HS-5 (cell line): Measurements from ENCODE around the gene TFR2.

Experiments used
- DNase-seq: peaks from one replicate; pipeline ENCODE4 v3.0.0-alpha.2; 2012; ENCODE audit warnings: low read depth

Gene TFR2

DNA sequence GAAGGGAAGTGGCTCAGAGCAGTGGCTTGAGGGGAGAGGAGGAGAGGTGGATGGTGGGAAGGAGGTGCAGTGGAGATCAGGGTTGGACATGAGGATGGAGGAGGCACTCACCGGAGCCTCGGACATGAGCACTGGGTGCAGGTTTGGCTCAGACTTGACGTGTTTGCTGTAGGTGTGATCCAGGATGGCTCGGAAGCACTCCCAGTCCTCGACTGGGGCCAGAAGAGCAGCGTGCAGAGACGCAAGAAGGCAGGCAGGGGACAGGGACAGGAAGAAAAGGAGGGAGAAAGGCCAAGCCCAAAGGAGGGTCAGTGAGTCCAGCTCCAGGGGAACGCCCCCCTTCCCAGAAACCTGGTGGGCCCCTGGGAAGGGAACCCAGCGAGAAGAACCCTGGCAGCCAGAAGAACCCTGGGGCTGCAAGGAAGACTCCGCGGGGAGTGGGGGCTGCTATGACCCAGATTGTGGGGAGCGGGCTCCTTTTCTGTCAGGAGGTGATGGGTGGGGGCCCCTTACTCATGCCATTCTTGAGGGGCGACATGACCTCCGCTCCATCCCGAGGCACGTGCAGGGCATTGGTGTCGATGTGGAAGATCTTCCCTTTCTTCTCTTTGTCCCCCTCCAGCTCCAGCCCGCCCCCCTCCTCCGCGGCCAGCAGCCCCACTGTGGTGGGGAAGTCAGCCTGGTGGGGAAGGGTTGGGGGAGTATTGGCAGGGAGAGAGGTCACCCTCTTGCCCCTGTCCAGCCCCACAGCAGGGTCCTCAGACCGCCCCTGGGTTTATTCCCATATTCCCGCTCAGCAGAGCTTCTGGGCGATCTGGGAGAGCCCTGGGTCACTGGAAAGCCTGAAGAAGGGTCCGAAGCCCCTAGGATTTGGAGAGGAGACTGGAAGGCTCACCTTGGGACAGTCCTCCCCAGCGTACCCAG is 13.8 kb upstream of the TFR2 start:
- DNase-seq: no peak

DNA sequence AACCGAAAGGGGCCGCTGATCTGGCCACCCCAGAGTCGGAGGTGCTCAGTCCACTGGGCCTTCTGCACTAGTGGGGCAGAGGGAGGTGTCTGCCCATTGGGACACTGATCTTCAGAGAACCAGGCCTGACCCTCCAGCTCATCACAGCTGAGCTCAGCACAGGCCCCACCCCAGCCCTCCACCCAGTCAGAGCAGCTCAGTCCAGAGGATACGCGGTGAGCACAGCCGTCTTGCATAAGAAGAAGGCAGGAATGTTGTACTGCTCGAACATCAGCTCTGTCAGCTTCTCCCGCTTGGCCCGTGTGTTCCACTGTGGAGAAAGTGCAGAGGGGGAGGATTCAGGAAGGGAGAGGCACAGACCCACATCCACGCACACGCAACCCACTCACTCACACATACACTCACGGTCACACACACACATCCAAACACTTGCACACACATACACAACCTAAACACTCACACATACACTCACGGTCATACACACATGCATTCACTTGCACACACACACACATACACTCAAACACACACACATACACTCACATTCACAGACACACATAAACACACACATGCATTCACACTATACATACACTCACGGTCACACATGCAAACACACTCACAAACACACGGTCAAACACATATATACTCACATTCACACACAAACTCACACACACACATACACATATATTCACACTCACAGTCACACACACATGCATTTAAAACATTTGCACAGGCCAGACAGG is 8.6 kb upstream of the TFR2 start:
- no peak for DNase-seq

DNA sequence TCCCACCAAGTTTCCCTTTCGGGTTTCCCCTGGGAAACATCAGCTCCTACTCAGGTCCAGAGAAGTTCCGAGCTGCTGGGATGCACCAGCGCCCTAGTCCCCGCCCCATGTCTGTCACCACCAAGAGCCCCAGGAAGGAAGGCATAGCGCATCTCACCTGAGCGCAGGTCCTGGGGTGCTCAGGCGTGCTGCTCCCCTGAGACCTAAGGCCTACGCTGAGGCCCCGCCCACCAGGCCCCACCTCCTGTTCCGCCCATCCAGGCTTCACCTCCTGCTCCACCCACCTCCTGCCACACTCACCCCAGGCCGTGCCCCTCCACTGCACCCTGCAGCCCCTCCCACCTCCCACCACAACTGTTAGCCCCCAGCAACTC is 1.2 kb upstream of the TFR2 start:
- DNase-seq: no peak

DNA sequence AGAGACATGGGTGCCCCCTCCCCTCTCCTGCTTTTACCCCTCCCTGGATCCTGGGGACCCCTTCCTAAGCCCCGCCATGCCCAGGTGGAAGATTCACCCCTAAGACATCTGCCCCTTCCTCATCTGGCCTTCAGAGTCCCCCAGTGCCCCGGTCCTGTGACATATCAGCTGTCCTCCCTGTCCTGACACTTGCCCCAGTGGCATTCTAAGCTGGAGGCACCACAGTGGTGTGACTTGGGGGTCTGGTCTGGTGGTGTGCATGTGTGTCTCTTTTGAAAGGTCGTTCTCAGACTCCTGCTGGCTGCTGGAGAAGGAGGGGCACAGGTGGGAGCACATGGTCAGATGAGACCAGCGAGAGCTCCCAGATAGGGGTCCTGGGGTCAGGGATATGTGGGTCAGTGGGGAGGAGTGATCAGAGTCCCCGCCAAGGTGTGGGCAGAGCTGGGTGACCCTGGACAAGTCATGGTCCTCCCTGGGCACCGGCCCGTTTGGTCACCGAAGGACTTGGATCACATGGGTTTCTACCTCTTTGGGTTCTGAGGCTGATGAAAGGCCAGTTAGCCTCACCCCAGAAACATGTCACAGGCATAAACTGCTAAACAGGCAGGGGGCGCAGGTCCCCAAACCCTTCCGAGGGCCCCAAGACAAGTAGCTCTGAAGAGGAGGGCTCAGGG is 645 bp upstream of the TFR2 start:
- DNase-seq: no peak

DNA sequence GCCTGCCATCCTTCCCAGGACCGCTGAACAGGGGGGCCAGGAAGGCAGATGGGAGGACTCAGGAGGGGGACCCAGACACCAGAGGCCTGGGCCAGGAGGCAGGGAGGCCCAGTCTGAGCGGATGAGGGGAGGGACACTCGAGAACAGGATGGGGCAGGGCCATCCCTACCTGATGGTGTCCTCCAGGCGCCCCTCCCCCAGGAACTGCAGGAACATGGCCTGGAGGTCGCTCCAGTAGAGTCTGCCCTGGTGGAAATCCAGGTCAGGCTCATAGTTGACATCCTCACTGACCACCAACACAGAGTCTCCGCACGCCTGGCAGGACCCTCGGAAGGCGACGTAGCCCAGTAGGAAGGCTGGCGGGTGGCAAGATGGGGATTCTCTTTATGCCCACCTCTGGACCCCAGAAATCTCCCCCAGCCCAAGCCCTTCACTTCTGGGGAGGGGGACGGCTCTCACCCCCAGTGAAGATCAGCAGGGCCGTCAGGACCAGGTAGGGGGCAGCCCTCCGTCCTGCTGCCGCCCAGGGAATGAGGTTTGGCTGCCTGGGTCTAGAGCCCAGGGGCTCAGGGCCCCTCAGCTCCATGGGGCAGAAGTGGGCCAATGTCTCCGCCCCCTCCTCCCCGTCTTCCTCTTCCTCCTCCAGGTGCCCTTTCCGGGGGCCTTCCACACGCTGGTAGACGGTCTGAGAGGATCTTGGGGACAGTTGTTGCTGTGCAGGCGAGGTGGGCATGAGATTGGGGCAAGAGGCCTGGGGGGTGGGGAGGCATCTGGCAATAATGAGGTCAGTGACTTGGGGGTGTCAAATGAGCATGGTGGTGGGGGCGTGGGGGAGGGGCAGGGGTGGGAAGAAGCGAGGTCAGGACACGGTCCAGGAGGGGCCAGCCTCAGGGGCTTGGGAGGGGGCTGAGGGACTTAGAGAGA is 573 bp downstream of the TFR2 start:
- no peak for DNase-seq

DNA sequence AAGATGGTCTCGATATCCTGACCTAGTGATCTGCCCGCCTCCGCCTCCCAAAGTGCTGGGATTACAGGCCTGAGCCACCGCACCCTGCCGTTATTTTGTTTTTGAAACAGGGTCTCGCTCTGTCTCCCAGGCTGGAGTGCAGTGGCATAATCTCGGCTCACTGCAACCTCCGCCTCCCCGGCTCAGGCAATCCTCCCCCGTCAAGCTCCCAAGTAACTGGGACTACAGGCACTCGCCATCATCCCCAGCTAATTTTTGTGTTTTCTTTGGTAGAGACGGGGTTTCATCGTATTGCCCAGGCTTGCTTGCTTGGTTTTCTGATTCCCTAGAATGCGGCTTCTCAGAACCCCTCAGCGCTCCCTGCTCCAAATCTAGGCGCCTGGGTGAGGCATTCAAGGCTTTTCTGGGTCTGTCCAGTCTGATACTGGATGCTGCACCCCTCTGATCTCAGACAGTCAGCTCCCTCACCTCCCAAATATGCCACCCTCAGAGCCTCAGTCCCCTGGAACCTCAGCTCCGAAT is 1.3 kb downstream of the TFR2 start:
- no peak for DNase-seq

DNA sequence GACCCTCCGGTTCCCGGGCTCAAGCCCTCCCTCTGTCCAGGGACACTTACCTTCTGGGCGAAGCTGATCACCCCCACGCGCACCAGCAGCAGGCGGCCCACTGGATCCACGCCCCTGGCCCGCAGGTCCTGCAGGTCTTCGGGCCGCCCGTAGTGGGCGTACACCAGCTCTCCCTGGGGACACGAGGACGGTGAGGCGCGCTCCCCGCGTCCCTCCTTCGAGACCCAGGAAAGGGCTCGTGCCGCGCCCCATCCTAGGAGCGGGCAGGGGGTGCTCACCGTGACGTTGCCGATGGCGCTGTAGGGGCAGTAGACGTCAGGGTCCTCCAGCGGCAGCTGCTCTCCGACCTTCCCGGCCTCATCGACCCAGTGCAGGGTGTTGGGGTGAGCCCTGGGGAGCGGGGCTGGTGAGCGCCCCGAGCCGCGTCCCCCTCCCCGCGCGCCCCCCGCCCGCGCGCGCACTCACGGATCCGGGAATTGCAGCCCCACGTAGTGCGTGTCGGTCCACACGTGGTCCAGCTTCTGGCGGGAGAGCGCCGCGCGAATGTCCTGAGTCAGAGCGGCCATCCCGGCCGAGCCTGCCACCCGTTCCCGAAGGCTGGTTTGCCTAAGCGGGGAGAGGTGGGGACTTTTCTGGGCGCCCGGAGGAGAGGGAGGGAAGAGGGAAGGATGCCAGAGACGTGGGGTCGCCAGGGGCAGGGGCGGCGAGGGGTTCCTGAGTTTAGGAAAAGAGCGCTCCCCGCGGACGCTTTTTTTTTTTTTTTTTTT is 8.2 kb downstream of the TFR2 start:
- DNase-seq: no peak

DNA sequence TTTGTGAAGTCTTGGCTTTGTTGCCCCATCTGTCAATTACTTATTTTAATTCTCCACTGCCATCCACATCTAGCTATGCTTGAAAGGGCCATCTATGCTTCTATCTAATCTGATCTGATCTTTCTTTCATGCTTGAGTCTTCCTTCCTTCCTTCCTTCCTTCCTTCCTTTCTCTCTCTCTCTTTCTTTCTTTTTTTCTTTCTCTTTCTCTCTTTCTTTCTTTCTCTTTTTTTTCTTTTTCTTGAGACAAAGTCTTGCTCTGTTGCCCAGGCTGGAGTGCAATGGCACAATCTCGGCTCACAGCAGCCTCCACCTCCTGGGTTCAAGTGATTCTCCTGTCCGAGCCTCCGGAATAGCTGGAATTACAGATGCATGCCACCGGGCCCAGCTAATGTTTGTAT is 11.3 kb downstream of the TFR2 start:
- DNase-seq: no peak

DNA sequence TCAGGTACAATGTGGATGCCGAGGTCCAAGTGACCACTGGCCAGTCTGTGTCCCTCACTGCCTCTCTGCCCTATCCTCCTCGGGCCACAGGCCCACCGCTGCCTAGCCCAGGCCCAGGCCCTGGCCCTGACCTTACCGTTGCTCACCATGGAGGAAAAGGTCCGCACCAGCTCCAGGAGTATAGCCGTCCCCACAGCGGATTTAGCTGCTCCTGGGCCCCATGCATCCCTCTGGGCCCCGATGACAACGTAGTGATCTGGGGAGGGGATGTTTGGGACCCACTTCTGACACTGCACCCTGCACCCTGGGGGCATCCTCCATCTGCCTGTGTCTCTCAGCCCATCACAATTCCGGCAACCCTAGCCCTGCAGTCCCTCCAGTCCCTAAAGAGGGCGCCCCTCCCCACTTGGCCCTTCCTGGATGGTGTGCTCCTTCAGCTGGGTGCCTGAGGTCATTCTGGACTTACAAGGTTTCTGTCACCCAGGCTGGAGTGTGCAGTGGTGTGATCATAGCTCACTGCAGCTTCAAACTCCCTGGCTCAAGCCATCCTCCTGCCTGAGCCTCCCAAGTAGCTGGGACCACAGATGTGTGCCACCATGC is 12.1 kb downstream of the TFR2 start:
- DNase-seq: no peak

DNA sequence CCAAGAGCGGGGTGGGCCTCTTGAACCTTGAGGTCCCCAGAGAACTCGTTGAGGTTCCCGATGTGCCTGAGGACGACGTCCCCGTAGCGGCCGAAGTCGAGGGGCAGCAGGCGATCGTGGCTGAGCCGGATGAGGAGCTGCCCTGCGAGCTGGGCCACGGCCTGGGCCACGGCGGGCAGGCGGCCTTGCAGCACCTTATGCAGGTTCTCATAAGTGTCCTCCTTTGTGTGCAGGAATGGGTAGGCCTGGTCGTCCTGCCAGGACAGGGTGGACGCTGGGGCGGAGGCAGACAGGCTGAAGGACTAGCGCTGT is 14.2 kb downstream of the TFR2 start:
- DNase-seq: no peak

DNA sequence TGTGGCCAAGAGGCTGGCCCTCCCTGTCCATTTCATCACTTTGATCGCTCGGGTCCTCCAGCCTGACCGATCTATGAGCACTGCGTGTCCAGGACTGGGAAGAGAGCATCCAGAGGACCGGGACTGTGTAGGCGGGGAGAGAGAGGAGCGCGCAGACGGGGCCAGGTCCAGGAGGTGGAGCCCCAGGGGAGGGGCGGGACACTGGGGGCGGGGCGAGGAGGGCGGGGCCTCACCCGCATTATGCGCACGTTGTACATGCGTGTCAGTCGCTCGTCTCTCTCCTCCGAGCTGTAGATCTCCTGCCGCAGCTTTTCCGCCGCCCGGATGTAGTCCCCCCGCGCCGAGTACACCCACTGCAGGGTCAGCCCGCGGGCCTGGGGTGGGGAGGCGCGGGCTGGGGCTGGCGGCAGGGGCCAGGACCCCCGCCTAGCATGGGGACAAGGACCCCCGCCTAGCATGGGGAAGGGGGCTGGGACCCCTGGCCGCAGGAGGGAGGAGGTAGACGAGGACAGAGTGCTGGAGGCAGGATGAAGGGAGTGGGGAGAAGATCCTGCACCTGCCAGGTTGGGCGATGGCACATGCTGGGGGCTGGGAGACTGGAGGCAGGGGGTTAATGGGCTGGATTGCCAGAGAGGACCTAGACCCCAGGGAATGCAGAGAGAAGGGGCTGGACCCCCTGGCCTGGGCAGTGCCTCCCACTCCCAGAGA is 14.7 kb downstream of the TFR2 start:
- DNase-seq: no peak

DNA sequence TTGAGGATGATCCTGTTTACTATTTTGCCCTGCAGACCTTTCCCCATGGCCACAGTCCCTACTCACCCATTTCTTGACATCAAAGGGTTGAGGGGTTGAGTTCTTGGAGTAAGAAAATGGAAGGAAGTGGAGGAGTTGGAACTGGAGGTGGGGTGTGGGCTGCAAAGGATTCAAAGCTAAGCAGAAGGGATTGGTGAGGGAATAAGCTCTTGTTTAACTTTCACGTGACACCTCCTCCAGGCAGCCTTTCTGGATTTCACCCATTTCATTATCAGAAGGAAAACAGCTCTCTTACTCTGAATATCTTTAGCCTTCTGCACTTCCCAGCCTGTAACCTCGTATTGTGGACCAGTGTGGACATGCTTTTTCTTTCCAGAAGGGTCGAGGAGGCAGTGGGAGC is 15.3 kb downstream of the TFR2 start:
- DNase-seq: no peak

DNA sequence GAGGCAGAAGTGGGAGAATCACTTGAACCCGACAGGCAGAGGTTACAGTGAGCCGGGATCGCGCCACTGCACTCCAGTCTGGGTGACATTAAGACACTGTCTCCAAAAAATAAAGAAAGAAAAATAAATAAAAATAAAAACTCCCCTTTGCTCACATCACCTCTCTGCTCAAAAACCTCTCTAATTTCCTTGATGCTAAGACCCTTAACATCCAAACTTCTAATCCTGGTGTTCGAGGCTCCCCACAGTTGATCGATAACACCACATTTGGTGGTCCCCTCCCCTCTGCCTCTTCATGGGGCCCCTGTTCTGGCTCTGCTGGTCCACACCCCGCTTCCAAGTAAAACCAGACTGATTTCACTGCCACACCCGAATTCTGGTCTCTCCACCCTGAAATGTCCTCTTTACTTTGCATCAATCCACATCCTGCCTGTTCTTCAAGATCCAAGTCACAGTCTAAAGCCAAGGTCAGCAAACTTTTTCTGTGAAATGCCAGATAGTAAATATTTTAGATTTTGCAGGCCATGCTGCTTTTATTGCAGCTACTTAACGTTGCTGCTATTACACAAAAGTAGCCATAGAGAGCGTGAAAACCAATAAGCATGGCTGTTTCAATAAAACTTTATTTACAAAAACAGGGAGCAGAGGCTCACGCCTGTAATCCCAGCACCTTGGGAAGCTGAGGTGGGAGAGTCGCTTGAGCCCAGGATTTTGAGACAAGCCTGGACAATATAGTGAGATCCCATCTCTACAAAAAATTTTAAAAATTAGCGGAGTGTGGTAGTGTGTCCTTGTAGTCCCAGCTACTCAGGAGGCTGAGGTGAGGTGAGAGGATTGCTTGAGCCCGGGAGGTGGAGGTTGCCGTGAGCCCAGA is 17.2 kb downstream of the TFR2 start:
- no peak for DNase-seq

DNA sequence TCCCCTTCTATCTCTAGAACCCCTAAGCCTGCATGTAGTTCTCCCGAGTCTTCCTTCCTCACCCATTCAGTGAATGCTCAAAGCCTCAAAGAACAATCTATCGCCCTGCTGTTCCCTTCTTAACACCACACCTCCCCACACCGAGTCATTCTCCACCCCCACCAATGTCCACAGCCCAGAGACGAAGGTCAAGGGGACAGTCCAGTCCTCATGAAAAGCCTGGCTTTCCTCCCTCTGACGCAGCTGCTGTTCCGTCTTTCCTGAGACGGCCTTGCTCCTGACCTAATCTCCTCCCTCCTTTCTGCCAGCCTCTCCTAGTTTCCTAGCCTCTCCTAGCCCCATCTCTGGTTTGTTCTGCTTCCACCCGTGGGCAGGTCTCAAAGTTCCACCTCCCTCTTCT is 19.8 kb downstream of the TFR2 start:
- no peak for DNase-seq

DNA sequence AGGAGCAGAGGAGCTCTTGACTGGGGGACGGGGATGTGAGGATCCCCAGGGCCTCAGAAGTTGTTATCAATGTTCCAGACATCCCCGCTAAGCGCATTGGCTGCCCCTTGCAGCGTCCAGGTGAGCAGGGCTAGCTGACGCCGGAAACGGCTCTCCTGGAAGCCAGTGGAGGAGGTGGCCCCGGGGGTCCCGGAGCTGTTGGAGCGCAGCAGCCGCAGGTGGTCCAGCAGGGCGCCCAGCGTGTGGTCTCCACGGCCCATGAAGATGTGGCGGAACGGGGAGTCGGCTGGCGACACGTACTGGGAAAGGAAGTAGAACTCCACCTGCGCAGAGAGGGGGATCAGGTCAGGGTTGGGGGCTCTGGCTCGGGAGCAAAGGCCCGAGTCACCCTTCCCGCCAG is 20.5 kb downstream of the TFR2 start:
- DNase-seq: no peak

DNA sequence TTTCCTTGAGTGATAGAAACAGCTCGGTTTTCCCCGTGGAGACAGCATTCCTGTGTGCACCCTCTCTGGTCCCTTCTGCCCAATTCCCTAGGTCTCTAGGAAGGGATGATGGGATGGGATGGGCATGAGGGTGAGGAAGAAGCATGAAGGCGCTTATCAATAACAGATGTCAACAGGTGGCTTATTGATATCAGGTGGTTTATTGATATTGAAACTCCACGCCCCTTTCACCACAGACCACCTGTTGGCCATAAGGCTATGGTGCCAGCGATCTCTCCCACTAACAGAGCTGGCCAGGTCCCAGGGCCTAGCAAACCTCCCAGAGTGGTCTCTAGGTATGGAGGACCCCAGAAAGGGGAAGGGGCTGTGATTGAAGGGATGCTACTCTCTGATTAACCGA is 21.1 kb downstream of the TFR2 start:
- no peak for DNase-seq

DNA sequence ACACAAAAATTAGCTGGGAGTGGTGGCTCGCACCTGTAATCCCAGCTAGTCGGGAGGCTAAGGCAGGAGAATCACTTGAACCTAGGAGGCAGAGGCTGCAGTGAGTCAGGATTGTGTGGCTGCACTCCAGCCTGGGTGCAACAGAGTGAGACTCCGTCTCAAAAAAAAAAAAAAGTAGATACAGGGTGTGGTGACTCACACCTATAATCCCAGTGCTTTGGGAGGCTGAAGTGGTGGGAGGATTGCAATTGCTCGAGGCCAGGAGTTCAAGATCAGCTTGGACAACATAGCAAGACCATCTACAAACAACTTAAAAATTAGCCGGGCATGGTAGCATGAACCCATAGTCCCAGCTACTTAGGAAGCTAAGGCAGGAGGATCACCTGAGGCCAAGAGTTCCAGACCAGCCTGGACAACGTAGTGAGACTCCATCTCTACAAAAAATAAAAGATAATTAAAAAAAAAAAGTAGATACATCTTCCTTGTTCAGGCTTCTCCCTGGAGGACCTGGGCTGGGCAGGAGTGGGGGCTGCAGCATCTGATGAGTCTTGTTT is 27.0 kb downstream of the TFR2 start:
- no peak for DNase-seq

DNA sequence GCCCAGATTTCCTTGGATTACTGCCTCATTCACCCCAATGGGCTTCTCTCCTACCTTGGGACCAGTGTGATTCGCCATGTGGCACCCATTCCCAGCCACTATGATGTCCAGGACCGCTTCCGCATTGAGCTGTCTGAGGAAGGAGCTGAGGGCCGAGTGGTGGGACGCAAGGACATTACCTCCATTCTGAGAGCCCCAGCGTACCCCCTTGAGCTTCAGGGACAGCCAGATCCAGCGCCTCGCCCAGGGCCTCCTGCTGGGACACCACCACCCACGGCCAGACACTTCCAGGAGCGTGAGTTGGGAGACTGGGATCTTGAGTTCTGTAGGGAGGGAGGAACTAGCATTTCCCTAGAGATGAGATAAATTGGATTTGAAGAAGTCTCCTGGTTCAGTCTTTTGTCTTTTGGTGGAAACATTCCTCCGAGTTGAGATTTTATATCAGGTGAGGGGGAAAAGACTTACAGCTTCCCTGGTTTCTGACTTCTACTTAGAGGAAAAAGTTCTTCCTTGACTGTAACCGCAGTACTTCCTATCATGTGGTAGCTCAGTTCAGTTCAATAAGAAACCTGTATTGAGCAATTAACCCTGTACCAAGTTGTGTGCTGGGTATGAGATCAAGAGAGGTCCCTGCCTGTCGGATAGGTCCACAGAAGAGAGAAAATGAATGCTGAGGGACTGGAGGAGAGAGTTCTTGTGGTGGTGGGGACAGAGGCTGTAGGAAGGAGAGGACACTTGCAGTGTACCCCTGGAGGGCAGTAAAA is 27.8 kb downstream of the TFR2 start:
- no peak for DNase-seq
